Progenitor cell of endocrine pancreas (in vitro differentiated cells): Measurements from ENCODE around the gene CLIC6. TPM values are rescaled to one million over a fixed set of nuclear protein-coding genes. Genes with fewer than 3 reads are reported as not detected.
A peak's percentile ranks its signal among the peaks of the same experiment; 100 is the strongest.

Experiments
- DNase-seq: peaks from one replicate; pipeline ENCODE4 v3.0.0; 2021; ENCODE audit warnings: low spot score; ENCODE audit not compliant: unreplicated experiment
- H3K27ac Mint-ChIP-seq: 2 replicates; pipeline ENCODE4 v1.8.0; 2021; ENCODE audit warnings: mild to moderate bottlenecking, moderate library complexity, mixed read lengths
- H3K27me3 Mint-ChIP-seq: 2 replicates; pipeline ENCODE4 v1.8.0; 2021; ENCODE audit warnings: mixed read lengths
- H3K36me3 Mint-ChIP-seq: 2 replicates; pipeline ENCODE4 v1.8.0; 2022; ENCODE audit warnings: mixed read lengths; ENCODE audit not compliant: insufficient read depth
- H3K4me1 Mint-ChIP-seq: 2 replicates; pipeline ENCODE4 v1.8.0; 2021; ENCODE audit warnings: low read depth, mixed read lengths
- H3K4me3 Mint-ChIP-seq: 2 replicates; pipeline ENCODE4 v1.8.0; 2021; ENCODE audit warnings: low read depth, mild to moderate bottlenecking, moderate library complexity, mixed read lengths
- H3K9me3 Mint-ChIP-seq: 2 replicates; pipeline ENCODE4 v1.8.0; 2021; ENCODE audit warnings: low read depth, mixed read lengths
- CTCF ChIP-seq: fragments of 200-600 bp; sonication (generic); IDR thresholded peaks from one replicate; pipeline ENCODE4 v1.5.0; 2021; ENCODE audit warnings: antibody characterized with exemption, mild to moderate bottlenecking; ENCODE audit not compliant: unreplicated experiment
- long read RNA-seq: library from polyadenylated mRNA; unstranded; transcript quantifications from one replicate; pipeline ENCODE4 v2.0.0, GENCODE V29; 2020
- total RNA-seq: library from RNA; stranded (reverse); gene quantifications from 2 replicates; pipeline ENCODE4 v1.2.1, GENCODE V29; 2021

The CLIC6 gene
- total RNA-seq = 14.1 and 16.3 TPM in 2 replicates
- long read RNA-seq, partial matches to known transcripts = 7 of 9 reads
- long read RNA-seq, other reads (novel, unspliced or antisense) = 1 of 9 reads

GRCh38 chr21:34668803-34669148 lies at the start of gene CLIC6:
Gene CLIC6 (plus strand): TSS chr21:34668994. CDS start chr21:34669389, 395 bp downstream.
- Mint-ChIP-seq H3K27me3 (peaks cover 44% of the 10 kb centered on the region), H3K9me3 (no peaks in the 10 kb centered on the region), H3K4me1 (peaks cover 20% of the 10 kb centered on the region), H3K4me3 (peak within 1 kb of the TSS; percentile 81), H3K27ac (peak within 1 kb of the TSS; percentile 90), H3K36me3 (peaks cover 4% of the 10 kb centered on the region)
- DNase-seq = peak; percentile 37
- TF ChIP-seq CTCF = no peak

GRCh38 chr21:34619841-34620665 lies 48.7 kb upstream of the CLIC6 start:
- H3K9me3 Mint-ChIP-seq = peaks cover 4% of the 10 kb centered on the region
- peaks cover 31% of the 10 kb centered on the region for H3K27me3 Mint-ChIP-seq
- H3K27ac Mint-ChIP-seq = no peak overlapping the region
- no peak for TF ChIP-seq CTCF
- H3K4me1 Mint-ChIP-seq = peaks cover 2% of the 10 kb centered on the region
- no peaks in the 10 kb centered on the region for H3K36me3 Mint-ChIP-seq
- DNase-seq = no peak
- H3K4me3 Mint-ChIP-seq = no peak overlapping the region

GRCh38 chr21:34621434-34622350 lies 47.1 kb upstream of the CLIC6 start:
- no peak overlapping the region for H3K27ac Mint-ChIP-seq
- no peaks in the 10 kb centered on the region for H3K4me1 Mint-ChIP-seq
- no peaks in the 10 kb centered on the region for H3K36me3 Mint-ChIP-seq
- no peak for TF ChIP-seq CTCF
- H3K4me3 Mint-ChIP-seq = no peak overlapping the region
- DNase-seq = no peak
- H3K27me3 Mint-ChIP-seq = peaks cover 30% of the 10 kb centered on the region
- H3K9me3 Mint-ChIP-seq = peaks cover 4% of the 10 kb centered on the region

- Mint-ChIP-seq H3K27ac (no peak overlapping the region), H3K27me3 (peaks cover 22% of the 10 kb centered on the region), H3K36me3 (no peaks in the 10 kb centered on the region), H3K4me3 (no peak overlapping the region), H3K4me1 (no peaks in the 10 kb centered on the region), H3K9me3 (peaks cover 4% of the 10 kb centered on the region)
- DNase-seq = no peak
- TF ChIP-seq CTCF = no peak
Observed at GRCh38 chr21:34623516-34623915, 45.3 kb upstream of the CLIC6 start.

- DNase-seq = no peak
- Mint-ChIP-seq H3K36me3 (no peaks in the 10 kb centered on the region), H3K27ac (no peak overlapping the region), H3K27me3 (peaks cover 22% of the 10 kb centered on the region), H3K4me3 (no peak overlapping the region), H3K4me1 (no peaks in the 10 kb centered on the region), H3K9me3 (peaks cover 4% of the 10 kb centered on the region)
- no peak for TF ChIP-seq CTCF
Observed at GRCh38 chr21:34625030-34625593, 43.7 kb upstream of the CLIC6 start.
